Liver (tissue), 9 donors: ENCODE results near the gene RNF225. TPM values are rescaled to one million over a fixed set of nuclear protein-coding genes. Genes with fewer than 3 reads are reported as not detected.

Experiments used
- DNase-seq: peaks from one replicate; pipeline ENCODE4 v3.0.0-alpha.2; 2017; ENCODE audit warnings: low spot score
- H3K27ac ChIP-seq, 2 donors: one replicate each; pipeline ENCODE4 v1.7.0; 2013; ENCODE audit warnings: inconsistent platforms in 2 of 2, low read length in 2 of 2, control low read depth in 1 of 2, low read depth in 1 of 2, mild to moderate bottlenecking in 1 of 2
- H3K27me3 ChIP-seq, 4 donors: one replicate each; pipeline versions ENCODE4 v1.6.1 to v1.7.0; 2013; ENCODE audit warnings: low read length in 3 of 4, inconsistent platforms in 1 of 4, mild to moderate bottlenecking in 1 of 4, moderate library complexity in 1 of 4; ENCODE audit not compliant: control insufficient read depth in 4 of 4, insufficient read depth in 4 of 4
- H3K36me3 ChIP-seq, 4 donors: one replicate each; pipeline versions ENCODE4 v1.6.1 to v1.7.0; 2013; ENCODE audit warnings: low read length in 3 of 4, mild to moderate bottlenecking in 3 of 4, low read depth in 1 of 4, moderate library complexity in 1 of 4; ENCODE audit not compliant: control insufficient read depth in 4 of 4, insufficient read depth in 3 of 4
- H3K4me1 ChIP-seq, 4 donors: one replicate each; pipeline versions ENCODE4 v1.6.1 to v1.7.0; 2013; ENCODE audit warnings: low read length in 3 of 4, mild to moderate bottlenecking in 3 of 4, moderate library complexity in 1 of 4; ENCODE audit not compliant: control insufficient read depth in 4 of 4, insufficient read depth in 4 of 4
- H3K4me3 ChIP-seq, 3 donors: one replicate each; pipeline versions ENCODE4 v1.6.1 to v1.7.0; 2013; ENCODE audit warnings: low read length in 3 of 3, control low read depth in 1 of 3, low read depth in 1 of 3, mild to moderate bottlenecking in 1 of 3
- H3K9ac ChIP-seq, 2 donors: one replicate each; pipeline ENCODE4 v1.7.0; 2013; ENCODE audit warnings: low read length in 2 of 2, mild to moderate bottlenecking in 2 of 2, moderate library complexity in 2 of 2, control low read depth in 1 of 2, low read depth in 1 of 2
- H3K9me3 ChIP-seq, 4 donors: one replicate each; pipeline versions ENCODE4 v1.6.1 to v1.7.0; 2013; ENCODE audit warnings: low read length in 3 of 4; ENCODE audit not compliant: control insufficient read depth in 4 of 4
- EGR1 ChIP-seq, 2 donors: IDR thresholded peaks; 2 replicates each; pipeline ENCODE4 v1.6.1; 2016 to 2018; ENCODE audit warnings: antibody characterized with exemption in 2 of 2, low read depth in 2 of 2
- FOXA1 ChIP-seq: IDR thresholded peaks from 2 replicates; pipeline ENCODE4 v1.6.1; 2016; ENCODE audit warnings: antibody characterized with exemption
- FOXA2 ChIP-seq: IDR thresholded peaks from 2 replicates; pipeline ENCODE4 v1.6.1; 2016; ENCODE audit warnings: antibody characterized with exemption
- GABPA ChIP-seq, 2 donors: IDR thresholded peaks in 1 of 2; conservative IDR thresholded peaks in 1 of 2; 2 replicates each; pipeline ENCODE4 v1.6.1; 2016; ENCODE audit warnings: antibody characterized with exemption in 2 of 2, mild to moderate bottlenecking in 1 of 2, moderate library complexity in 1 of 2
- HNF4A ChIP-seq, 2 donors: conservative IDR thresholded peaks; 2 replicates each; pipeline ENCODE4 v1.6.1; 2016; ENCODE audit warnings: antibody characterized with exemption in 2 of 2, mild to moderate bottlenecking in 2 of 2
- HNF4G ChIP-seq: IDR thresholded peaks from 2 replicates; pipeline ENCODE4 v1.6.1; 2016; ENCODE audit warnings: antibody characterized with exemption
- JUND ChIP-seq, 2 donors: IDR thresholded peaks; 2 replicates each; pipeline ENCODE4 v1.6.1; 2016; ENCODE audit warnings: antibody characterized with exemption in 2 of 2
- NR2F2 ChIP-seq: IDR thresholded peaks from 2 replicates; pipeline ENCODE4 v1.6.1; 2016; ENCODE audit warnings: antibody characterized with exemption
- RAD21 ChIP-seq, 2 donors: IDR thresholded peaks; 2 replicates each; pipeline ENCODE4 v1.6.1; 2016; ENCODE audit warnings: antibody characterized with exemption in 2 of 2, mild to moderate bottlenecking in 2 of 2
- RXRA ChIP-seq, 2 donors: IDR thresholded peaks; 2 replicates each; pipeline ENCODE4 v1.6.1; 2017 to 2018; ENCODE audit warnings: antibody characterized with exemption in 2 of 2, mild to moderate bottlenecking in 1 of 2
- SP1 ChIP-seq: IDR thresholded peaks from 2 replicates; pipeline ENCODE4 v1.6.1; 2018; ENCODE audit warnings: antibody characterized with exemption, mild to moderate bottlenecking
- TAF1 ChIP-seq: conservative IDR thresholded peaks from 2 replicates; pipeline ENCODE4 v1.6.1; 2016; ENCODE audit warnings: antibody characterized with exemption, mild to moderate bottlenecking
- YY1 ChIP-seq: IDR thresholded peaks from 2 replicates; pipeline ENCODE4 v1.6.1; 2016; ENCODE audit warnings: antibody characterized with exemption, mild to moderate bottlenecking
- WGBS: extraction: QIAGEN DNeasy Blood & Tissue Kit; methylation state at CpG from one replicate; pipeline ENCODE4 v1.1.7; 2013; 5-methylcytosine and 5-hydroxymethylcytosine counted together
- polyA plus RNA-seq, 2 donors: library from polyadenylated mRNA; stranded (reverse) in 1 of 2; unstranded in 1 of 2; fragments of 200-250 nt in 1 of 2; fragments of >200 nt in 1 of 2; fragmentation: Nextera tagmentation in 1 of 2; extraction: Ambion mirVana in 1 of 2; gene quantifications; one replicate each; pipeline versions ENCODE4 v1.2.1 to v1.2.3, GENCODE V29; 2013 to 2015
- total RNA-seq, 2 donors: library from RNA; depleted of rRNA; stranded (reverse); fragments of >200 nt; gene quantifications; one replicate each; pipeline ENCODE4 v1.2.3, GENCODE V29; 2014
- TF ChIP-seq, protein P1 (sequence below): IDR thresholded peaks from 2 replicates; pipeline ENCODE4 v1.6.1; 2016; ENCODE audit warnings: antibody characterized with exemption
- TF ChIP-seq, protein P2 (sequence below): IDR thresholded peaks from 2 replicates; pipeline ENCODE4 v1.6.1; 2016; ENCODE audit warnings: antibody characterized with exemption
- TF ChIP-seq, protein P3 (sequence below): IDR thresholded peaks from 2 replicates; pipeline ENCODE4 v1.6.1; 2016; ENCODE audit warnings: antibody characterized with exemption, mild to moderate bottlenecking
- TF ChIP-seq, protein P4 (sequence below): IDR thresholded peaks from 2 replicates; pipeline ENCODE4 v1.6.1; 2016; ENCODE audit warnings: antibody characterized with exemption
- TF ChIP-seq, protein P5 (sequence below): fragments of 150-350 bp; IDR thresholded peaks from 2 replicates; pipeline ENCODE4 v1.5.1; 2017; ENCODE audit warnings: improper control_type of control experiment, low read depth, low read length; ENCODE audit not compliant: missing input control
- donor health status: healthy.
- donor health status: healthy.
- donor health status: healthy.
- donor health status: healthy.
- donor health status: healthy.

RNF225 gene
- total and polyA plus RNA-seq, 4 donors = not detected

DNA sequence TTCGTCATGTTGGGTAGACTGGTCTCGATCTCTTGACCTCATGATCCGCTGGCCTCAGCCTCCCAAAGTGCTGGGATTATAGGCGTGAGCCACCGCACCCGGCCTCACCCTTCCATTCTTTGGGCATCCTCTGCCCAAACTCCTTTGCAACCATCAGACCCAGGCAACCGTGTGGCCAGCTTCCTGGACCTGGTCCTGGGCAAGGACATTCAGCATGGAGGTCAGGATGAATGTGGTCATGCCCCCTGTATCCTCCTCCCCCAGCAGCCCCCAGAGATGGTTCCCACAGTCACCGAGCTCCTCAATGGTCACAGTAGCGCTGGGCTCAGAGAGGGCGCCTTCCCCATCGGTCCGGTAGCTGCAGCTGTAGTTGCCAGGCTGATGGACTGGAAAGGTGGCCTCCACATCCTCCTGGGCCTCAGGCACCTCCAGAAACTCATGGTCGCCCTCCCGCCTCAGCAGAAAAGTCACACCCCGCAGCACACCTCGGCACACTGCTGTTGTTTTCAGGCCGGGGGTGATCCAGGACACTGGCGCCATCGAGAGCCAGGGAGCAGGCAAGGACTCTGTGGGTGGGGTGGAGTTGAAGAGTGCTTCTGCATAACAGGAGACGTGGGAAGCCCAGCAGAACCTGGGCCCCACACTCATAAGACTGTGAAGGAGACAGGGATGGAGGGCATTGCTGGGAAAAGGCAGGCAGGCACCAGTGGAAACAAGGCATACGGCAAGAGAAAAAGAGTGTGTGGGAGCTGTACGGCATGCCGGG, 43.3 kb upstream of the RNF225 start:
- no peaks in the 10 kb centered on the region for H3K27me3 ChIP-seq

DNA sequence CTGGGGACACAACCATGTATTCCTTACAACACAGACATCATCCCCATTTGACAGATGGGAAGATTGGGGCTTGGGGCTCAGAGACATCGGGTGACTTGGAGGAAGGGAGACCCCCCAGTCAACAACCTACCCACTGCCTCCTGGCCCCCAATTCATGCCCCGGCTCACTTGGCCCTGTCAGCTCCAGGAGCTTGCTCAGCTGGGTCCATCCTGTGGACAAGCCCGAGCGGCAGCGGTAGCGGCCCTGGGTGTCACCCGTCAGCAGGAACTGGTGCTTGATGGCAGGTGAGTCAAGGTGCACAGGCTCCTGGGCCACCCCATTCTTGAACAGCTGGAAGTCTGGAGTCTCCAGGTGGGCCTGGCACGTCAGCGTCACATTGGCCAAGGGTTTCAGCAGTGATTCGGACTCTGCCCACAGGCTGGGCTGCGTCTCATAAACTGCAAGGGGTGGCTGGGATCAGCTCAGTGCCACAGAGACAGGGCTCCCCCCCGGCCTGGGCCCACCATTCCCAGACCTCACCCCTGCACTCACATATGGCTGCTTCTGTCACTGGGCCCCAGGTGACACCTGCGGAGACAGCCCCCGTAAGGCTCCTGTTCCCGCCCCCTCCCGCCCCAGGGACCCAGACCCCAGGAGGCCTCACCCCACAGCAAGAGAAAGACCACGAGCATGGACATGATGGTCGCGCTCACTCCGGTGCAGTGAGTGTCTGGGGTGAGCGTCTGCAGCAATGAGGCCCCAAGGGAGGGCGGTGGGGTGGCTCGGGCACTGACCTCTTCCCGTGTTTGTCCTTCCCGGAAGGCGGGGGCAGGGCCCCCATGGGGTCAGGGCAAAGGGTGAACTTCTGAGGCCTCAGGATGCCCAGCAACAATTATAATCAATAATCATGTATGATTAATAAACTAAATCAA, 42.4 kb upstream of the RNF225 start, which contains the start of gene A1BG:
Gene A1BG, minus strand, starts transcription at position 733 of the 912 bp plus-strand sequence. Its CDS starts 55 bp downstream, at position 678.
- Histone ChIP-seq H3K27me3 (no peaks in the 10 kb centered on the region), H3K27ac (peak within 1 kb of the TSS; percentile 42 to 47), H3K4me1 (peaks cover 23 to 83% (median 65%) of the 10 kb centered on the region in 4 donors), H3K36me3 (no peaks in the 10 kb centered on the region), H3K9ac (peak within 1 kb of the TSS; percentile 28 to 69), H3K9me3 (no peaks in the 10 kb centered on the region), H3K4me3 (peak within 1 kb of the TSS; percentile 65 to 96 (median 81))
- WGBS = 29% methylated on average over 26 of the region's 26 CpGs
- peak; percentile 71 for DNase-seq
- TF ChIP-seq, protein P1, sequence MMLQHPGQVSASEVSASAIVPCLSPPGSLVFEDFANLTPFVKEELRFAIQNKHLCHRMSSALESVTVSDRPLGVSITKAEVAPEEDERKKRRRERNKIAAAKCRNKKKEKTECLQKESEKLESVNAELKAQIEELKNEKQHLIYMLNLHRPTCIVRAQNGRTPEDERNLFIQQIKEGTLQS = no peak
- TF ChIP-seq RAD21 (IDR thresholded peaks at IDR 0.05) = peak in 1 of 2 donors; percentile 43
- TF ChIP-seq FOXA1 = no peak
- peak; percentile 74 for TF ChIP-seq TAF1
- peak in 1 of 2 donors; percentile 68 for TF ChIP-seq GABPA (IDR thresholded peaks at IDR 0.05 in 1 of 2, conservative IDR thresholded peaks at IDR 0.05 in 1 of 2)
- TF ChIP-seq, protein P2, sequence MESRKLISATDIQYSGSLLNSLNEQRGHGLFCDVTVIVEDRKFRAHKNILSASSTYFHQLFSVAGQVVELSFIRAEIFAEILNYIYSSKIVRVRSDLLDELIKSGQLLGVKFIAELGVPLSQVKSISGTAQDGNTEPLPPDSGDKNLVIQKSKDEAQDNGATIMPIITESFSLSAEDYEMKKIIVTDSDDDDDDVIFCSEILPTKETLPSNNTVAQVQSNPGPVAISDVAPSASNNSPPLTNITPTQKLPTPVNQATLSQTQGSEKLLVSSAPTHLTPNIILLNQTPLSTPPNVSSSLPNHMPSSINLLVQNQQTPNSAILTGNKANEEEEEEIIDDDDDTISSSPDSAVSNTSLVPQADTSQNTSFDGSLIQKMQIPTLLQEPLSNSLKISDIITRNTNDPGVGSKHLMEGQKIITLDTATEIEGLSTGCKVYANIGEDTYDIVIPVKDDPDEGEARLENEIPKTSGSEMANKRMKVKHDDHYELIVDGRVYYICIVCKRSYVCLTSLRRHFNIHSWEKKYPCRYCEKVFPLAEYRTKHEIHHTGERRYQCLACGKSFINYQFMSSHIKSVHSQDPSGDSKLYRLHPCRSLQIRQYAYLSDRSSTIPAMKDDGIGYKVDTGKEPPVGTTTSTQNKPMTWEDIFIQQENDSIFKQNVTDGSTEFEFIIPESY = no peak
- peak; percentile 48 to 68 for TF ChIP-seq EGR1 (IDR thresholded peaks at IDR 0.05; ENCODE audit: low read depth in 2 of 2)
- TF ChIP-seq RXRA (IDR thresholded peaks at IDR 0.05) = peak; percentile 95 to 98
- TF ChIP-seq HNF4A (conservative IDR thresholded peaks at IDR 0.05) = peak; percentile 91 to 98
- peak; percentile 88 for TF ChIP-seq NR2F2
- TF ChIP-seq, protein P3, sequence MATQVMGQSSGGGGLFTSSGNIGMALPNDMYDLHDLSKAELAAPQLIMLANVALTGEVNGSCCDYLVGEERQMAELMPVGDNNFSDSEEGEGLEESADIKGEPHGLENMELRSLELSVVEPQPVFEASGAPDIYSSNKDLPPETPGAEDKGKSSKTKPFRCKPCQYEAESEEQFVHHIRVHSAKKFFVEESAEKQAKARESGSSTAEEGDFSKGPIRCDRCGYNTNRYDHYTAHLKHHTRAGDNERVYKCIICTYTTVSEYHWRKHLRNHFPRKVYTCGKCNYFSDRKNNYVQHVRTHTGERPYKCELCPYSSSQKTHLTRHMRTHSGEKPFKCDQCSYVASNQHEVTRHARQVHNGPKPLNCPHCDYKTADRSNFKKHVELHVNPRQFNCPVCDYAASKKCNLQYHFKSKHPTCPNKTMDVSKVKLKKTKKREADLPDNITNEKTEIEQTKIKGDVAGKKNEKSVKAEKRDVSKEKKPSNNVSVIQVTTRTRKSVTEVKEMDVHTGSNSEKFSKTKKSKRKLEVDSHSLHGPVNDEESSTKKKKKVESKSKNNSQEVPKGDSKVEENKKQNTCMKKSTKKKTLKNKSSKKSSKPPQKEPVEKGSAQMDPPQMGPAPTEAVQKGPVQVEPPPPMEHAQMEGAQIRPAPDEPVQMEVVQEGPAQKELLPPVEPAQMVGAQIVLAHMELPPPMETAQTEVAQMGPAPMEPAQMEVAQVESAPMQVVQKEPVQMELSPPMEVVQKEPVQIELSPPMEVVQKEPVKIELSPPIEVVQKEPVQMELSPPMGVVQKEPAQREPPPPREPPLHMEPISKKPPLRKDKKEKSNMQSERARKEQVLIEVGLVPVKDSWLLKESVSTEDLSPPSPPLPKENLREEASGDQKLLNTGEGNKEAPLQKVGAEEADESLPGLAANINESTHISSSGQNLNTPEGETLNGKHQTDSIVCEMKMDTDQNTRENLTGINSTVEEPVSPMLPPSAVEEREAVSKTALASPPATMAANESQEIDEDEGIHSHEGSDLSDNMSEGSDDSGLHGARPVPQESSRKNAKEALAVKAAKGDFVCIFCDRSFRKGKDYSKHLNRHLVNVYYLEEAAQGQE = peak; percentile 55
- TF ChIP-seq, protein P4, sequence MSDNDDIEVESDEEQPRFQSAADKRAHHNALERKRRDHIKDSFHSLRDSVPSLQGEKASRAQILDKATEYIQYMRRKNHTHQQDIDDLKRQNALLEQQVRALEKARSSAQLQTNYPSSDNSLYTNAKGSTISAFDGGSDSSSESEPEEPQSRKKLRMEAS = peak; percentile 52
- peak; percentile 76 for TF ChIP-seq SP1
- no peak for TF ChIP-seq FOXA2
- TF ChIP-seq, protein P5, sequence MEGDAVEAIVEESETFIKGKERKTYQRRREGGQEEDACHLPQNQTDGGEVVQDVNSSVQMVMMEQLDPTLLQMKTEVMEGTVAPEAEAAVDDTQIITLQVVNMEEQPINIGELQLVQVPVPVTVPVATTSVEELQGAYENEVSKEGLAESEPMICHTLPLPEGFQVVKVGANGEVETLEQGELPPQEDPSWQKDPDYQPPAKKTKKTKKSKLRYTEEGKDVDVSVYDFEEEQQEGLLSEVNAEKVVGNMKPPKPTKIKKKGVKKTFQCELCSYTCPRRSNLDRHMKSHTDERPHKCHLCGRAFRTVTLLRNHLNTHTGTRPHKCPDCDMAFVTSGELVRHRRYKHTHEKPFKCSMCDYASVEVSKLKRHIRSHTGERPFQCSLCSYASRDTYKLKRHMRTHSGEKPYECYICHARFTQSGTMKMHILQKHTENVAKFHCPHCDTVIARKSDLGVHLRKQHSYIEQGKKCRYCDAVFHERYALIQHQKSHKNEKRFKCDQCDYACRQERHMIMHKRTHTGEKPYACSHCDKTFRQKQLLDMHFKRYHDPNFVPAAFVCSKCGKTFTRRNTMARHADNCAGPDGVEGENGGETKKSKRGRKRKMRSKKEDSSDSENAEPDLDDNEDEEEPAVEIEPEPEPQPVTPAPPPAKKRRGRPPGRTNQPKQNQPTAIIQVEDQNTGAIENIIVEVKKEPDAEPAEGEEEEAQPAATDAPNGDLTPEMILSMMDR = no peak
- TF ChIP-seq HNF4G = peak; percentile 91
- peak; percentile 64 for TF ChIP-seq YY1
- TF ChIP-seq JUND (IDR thresholded peaks at IDR 0.05) = no peak

More for the DNA sequence above, 43.3 kb upstream of the RNF225 start:
- Histone ChIP-seq H3K4me1 (peaks cover 23 to 88% (median 66%) of the 10 kb centered on the region in 4 donors), H3K4me3 (peak overlapping the region; percentile 65 to 96 (median 81)), H3K9ac (peak overlapping the region; percentile 28 to 69), H3K27ac (peak overlapping the region; percentile 42 to 47), H3K9me3 (no peaks in the 10 kb centered on the region), H3K36me3 (peaks cover 0 to 3% (median 0%) of the 10 kb centered on the region in 4 donors)
- TF ChIP-seq FOXA2 = no peak
- peak in 1 of 2 donors; percentile 4 for TF ChIP-seq HNF4A (conservative IDR thresholded peaks at IDR 0.05)
- DNase-seq = no peak
- 40% methylated on average over 23 of the region's 23 CpGs for WGBS
